Nephron progenitor cell (in vitro differentiated cells): ENCODE data around the gene SAXO1.

Experiments used
- DNase-seq: peaks from one replicate; pipeline ENCODE4 v3.0.0; 2021
- H3K27ac Mint-ChIP-seq: 2 replicates; pipeline ENCODE4 v1.8.0; 2021; ENCODE audit warnings: mild to moderate bottlenecking, moderate library complexity, mixed read lengths
- H3K27me3 Mint-ChIP-seq: 2 replicates; pipeline ENCODE4 v1.8.0; 2021; ENCODE audit warnings: mild to moderate bottlenecking, low read depth, mixed read lengths; ENCODE audit not compliant: poor library complexity
- H3K36me3 Mint-ChIP-seq: 2 replicates; pipeline ENCODE4 v1.8.0; 2021; ENCODE audit warnings: low read depth, mixed read lengths
- H3K4me1 Mint-ChIP-seq: 2 replicates; pipeline ENCODE4 v1.8.0; 2021; ENCODE audit warnings: mixed read lengths
- H3K4me3 Mint-ChIP-seq: 2 replicates; pipeline ENCODE4 v1.8.0; 2021; ENCODE audit warnings: mild to moderate bottlenecking, moderate library complexity, mixed read lengths
- H3K9me3 Mint-ChIP-seq: 2 replicates; pipeline ENCODE4 v1.8.0; 2021; ENCODE audit warnings: mild to moderate bottlenecking, moderate library complexity, mixed read lengths
- TF ChIP-seq, protein P1 (sequence below): fragments of 200-600 bp; sonication (generic); IDR thresholded peaks from 2 replicates; pipeline ENCODE4 v1.5.0; 2021; ENCODE audit warnings: antibody characterized with exemption

Gene SAXO1

DNA sequence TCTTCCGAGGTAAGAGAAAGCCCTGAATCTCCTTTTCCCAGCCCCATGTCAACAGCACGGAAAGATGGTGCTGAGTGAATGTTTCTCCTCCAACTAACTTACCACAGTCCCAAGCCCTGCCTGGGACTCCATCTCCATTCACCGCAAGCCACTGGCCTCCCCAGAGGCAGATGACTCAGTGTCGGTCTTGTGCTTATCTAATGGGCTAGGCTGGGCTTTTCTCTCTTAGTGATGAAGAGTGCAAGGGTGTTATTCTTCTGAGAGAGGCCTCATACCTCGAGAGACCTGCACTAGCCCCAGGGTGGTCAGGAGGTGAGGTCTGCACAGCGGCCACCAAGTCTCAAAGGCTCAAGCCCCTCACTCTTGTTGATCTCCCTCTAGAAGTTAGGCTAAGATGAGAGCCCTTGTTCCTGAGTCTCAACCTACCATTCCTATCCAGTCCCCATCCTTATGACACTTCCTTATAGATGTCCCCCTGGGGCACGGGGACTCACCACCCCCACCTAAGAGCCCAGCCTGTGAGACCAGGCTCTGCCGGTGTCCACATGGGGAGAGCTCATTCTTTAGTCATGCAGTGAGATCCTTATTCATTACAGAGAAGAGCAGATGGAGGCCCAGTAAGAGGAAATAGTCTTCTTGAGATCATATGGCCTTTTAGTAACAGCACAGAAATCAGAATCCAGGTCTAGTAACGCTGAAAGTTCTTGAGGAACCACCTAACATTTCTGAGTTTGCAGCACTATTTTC lies 127.0 kb downstream of the SAXO1 start:
- no peak for DNase-seq
- Mint-ChIP-seq H3K4me1 (peaks cover 64% of the 10 kb centered on the region), H3K4me3 (no peak overlapping the region), H3K27me3 (peaks cover 1% of the 10 kb centered on the region), H3K9me3 (peaks cover 31% of the 10 kb centered on the region), H3K36me3 (peaks cover 16% of the 10 kb centered on the region), H3K27ac (peak overlapping the region; percentile 37)
- TF ChIP-seq, protein P1, sequence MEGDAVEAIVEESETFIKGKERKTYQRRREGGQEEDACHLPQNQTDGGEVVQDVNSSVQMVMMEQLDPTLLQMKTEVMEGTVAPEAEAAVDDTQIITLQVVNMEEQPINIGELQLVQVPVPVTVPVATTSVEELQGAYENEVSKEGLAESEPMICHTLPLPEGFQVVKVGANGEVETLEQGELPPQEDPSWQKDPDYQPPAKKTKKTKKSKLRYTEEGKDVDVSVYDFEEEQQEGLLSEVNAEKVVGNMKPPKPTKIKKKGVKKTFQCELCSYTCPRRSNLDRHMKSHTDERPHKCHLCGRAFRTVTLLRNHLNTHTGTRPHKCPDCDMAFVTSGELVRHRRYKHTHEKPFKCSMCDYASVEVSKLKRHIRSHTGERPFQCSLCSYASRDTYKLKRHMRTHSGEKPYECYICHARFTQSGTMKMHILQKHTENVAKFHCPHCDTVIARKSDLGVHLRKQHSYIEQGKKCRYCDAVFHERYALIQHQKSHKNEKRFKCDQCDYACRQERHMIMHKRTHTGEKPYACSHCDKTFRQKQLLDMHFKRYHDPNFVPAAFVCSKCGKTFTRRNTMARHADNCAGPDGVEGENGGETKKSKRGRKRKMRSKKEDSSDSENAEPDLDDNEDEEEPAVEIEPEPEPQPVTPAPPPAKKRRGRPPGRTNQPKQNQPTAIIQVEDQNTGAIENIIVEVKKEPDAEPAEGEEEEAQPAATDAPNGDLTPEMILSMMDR = no peak

- peaks cover 18% of the 10 kb centered on the region for H3K36me3 Mint-ChIP-seq
- peaks cover 35% of the 10 kb centered on the region for H3K9me3 Mint-ChIP-seq
- TF ChIP-seq, protein P1 = no peak
- DNase-seq = no peak
- H3K27ac Mint-ChIP-seq = peak overlapping the region; percentile 99
- peaks cover 56% of the 10 kb centered on the region for H3K4me1 Mint-ChIP-seq
- no peaks in the 10 kb centered on the region for H3K27me3 Mint-ChIP-seq
- H3K4me3 Mint-ChIP-seq = no peak overlapping the region
Observed at GRCh38 chr9:18905028-18905882, 127.8 kb downstream of the SAXO1 start.

DNA sequence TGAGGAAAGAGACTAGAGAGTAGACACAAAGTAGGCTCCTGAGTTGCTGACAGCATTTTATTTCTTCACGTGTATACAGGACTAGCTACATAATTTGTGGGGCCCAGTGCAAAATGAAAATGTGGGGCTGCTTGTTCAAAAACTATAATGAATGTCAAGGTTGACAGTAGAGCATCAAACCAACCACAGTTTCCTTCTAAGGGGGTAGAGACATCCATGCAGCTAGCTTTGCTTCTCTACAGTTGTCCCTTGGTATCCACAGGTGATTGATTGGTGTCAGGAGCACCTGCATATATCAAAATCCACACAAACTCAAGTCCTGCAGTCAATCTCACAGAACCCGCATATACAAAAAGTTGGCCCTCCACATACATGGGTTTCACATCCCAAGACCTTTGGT lies 129.6 kb downstream of the SAXO1 start:
- no peak for DNase-seq
- TF ChIP-seq, protein P1 = no peak
- no peak overlapping the region for H3K27ac Mint-ChIP-seq
- peaks cover 54% of the 10 kb centered on the region for H3K9me3 Mint-ChIP-seq
- H3K4me3 Mint-ChIP-seq = no peak overlapping the region
- H3K27me3 Mint-ChIP-seq = no peaks in the 10 kb centered on the region
- H3K36me3 Mint-ChIP-seq = peaks cover 34% of the 10 kb centered on the region
- H3K4me1 Mint-ChIP-seq = peaks cover 40% of the 10 kb centered on the region

- no peak overlapping the region for H3K4me3 Mint-ChIP-seq
- TF ChIP-seq, protein P1 = no peak
- no peak for DNase-seq
- H3K36me3 Mint-ChIP-seq = peaks cover 52% of the 10 kb centered on the region
- no peaks in the 10 kb centered on the region for H3K27me3 Mint-ChIP-seq
- peaks cover 89% of the 10 kb centered on the region for H3K9me3 Mint-ChIP-seq
- H3K4me1 Mint-ChIP-seq = peaks cover 3% of the 10 kb centered on the region
- no peak overlapping the region for H3K27ac Mint-ChIP-seq
Observed at GRCh38 chr9:18896531-18897179, 136.4 kb downstream of the SAXO1 start.

DNA sequence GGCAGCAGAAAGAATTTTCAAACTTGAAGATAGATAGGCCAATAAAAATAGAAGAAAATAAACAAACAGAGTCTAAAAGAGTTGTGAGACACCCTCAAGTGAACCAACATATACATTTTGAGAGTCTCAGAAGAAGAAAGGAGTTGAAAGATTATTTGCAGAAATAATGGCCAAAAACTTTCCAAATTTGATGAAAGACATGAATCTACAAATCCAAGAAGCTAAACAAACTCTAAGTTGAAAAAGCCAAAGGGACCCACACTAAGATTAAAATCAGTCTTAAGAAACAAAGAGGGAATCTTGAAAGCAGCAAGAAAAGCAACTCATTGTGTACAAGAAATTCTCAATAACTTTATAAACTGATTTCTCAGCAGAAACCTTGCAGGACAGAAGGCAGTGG lies 137.0 kb downstream of the SAXO1 start:
- TF ChIP-seq, protein P1 = no peak
- no peak for DNase-seq
- peaks cover 51% of the 10 kb centered on the region for H3K36me3 Mint-ChIP-seq
- no peaks in the 10 kb centered on the region for H3K27me3 Mint-ChIP-seq
- H3K27ac Mint-ChIP-seq = no peak overlapping the region
- no peak overlapping the region for H3K4me3 Mint-ChIP-seq
- H3K9me3 Mint-ChIP-seq = peaks cover 85% of the 10 kb centered on the region
- H3K4me1 Mint-ChIP-seq = peaks cover 10% of the 10 kb centered on the region
